K562 (cell line): ENCODE measurements around the gene PTPRU. TPM values are rescaled to one million over a fixed set of nuclear protein-coding genes. Genes with fewer than 3 reads are reported as not detected.
A peak's percentile ranks its signal among the peaks of the same experiment; 100 is the strongest.

ENCODE experiments used
- BMI1 ChIP-seq: fragments of 150-350 bp; IDR thresholded peaks from 2 replicates; pipeline ENCODE4 v1.6.1; 2014; ENCODE audit warnings: low read length
- CREM ChIP-seq: IDR thresholded peaks from 2 replicates; pipeline ENCODE4 v1.6.1; 2014; ENCODE audit warnings: antibody characterized with exemption, low read depth
- CTBP1 ChIP-seq: fragments of 450-650 bp; IDR thresholded peaks from 2 replicates; pipeline ENCODE4 v1.6.1; 2016; ENCODE audit warnings: borderline replicate concordance
- FOXM1 ChIP-seq, 2 experiments: fragments of 450-650 bp in 1 of 2; sonication (generic) in 1 of 2; formaldehyde crosslinking in 1 of 2; IDR thresholded peaks; 2 replicates each; pipeline versions ENCODE4 v1.6.1 to v1.9.0; 2017 to 2022; ENCODE audit warnings: low read depth in 2 of 2, mild to moderate bottlenecking in 2 of 2, missing genetic modification reagents in 1 of 2, moderate library complexity in 1 of 2
- MECOM ChIP-seq: fragments of 250-450 bp; sonication (Bioruptor Pico); IDR thresholded peaks from 2 replicates; pipeline ENCODE4 v1.8.0; 2022; ENCODE audit warnings: inconsistent platforms
- MEF2A ChIP-seq: IDR thresholded peaks from 2 replicates; pipeline ENCODE4 v1.6.1; 2011; ENCODE audit warnings: low read depth, mild to moderate bottlenecking, low read length, moderate library complexity; ENCODE audit not compliant: control insufficient read depth
- MYBL2 ChIP-seq, 2 experiments: fragments of 450-650 bp in 1 of 2; sonication (generic) in 1 of 2; formaldehyde crosslinking in 1 of 2; IDR thresholded peaks; 2 replicates each; pipeline versions ENCODE4 v1.6.1 to v1.8.1; 2017 to 2022; ENCODE audit warnings: borderline replicate concordance in 1 of 2, inconsistent platforms in 1 of 2, low read depth in 1 of 2, mild to moderate bottlenecking in 1 of 2, missing genetic modification reagents in 1 of 2, moderate library complexity in 1 of 2
- NCOR1 ChIP-seq: fragments of 450-650 bp; IDR thresholded peaks from 2 replicates; pipeline ENCODE4 v1.6.1; 2016; ENCODE audit warnings: mild to moderate bottlenecking, moderate library complexity
- NR2C1 ChIP-seq, 2 experiments: fragments of 450-650 bp; IDR thresholded peaks; 2 replicates each; pipeline ENCODE4 v1.6.1; 2017; ENCODE audit warnings: mild to moderate bottlenecking in 2 of 2, antibody characterized with exemption in 1 of 2, inconsistent platforms in 1 of 2, missing compliant biosample characterization in 1 of 2, missing genetic modification characterization in 1 of 2
- NR3C1 ChIP-seq: sonication (generic); formaldehyde crosslinking; IDR thresholded peaks from 2 replicates; pipeline ENCODE4 v1.8.1; 2022; ENCODE audit warnings: missing genetic modification reagents
- PCBP1 ChIP-seq: fragments of 200-400 bp; formaldehyde crosslinking; IDR thresholded peaks from 2 replicates; pipeline ENCODE4 v1.6.1; 2018; ENCODE audit warnings: mild to moderate bottlenecking, low read depth, low read length; ENCODE audit not compliant: poor library complexity, severe bottlenecking
- SAP30 ChIP-seq: fragments of 200-600 bp; sonication (generic); IDR thresholded peaks from 2 replicates; pipeline ENCODE4 v1.6.1; 2012; ENCODE audit warnings: borderline replicate concordance, low read depth, mild to moderate bottlenecking, moderate library complexity, low read length, control low read depth, inconsistent platforms; ENCODE audit not compliant: insufficient read depth, poor library complexity, severe bottlenecking
- SIN3B ChIP-seq: fragments of 450-650 bp; IDR thresholded peaks from 2 replicates; pipeline ENCODE4 v1.6.1; 2017; ENCODE audit warnings: low read depth, mild to moderate bottlenecking, moderate library complexity
- TARDBP ChIP-seq: fragments of 450-650 bp; IDR thresholded peaks from 2 replicates; pipeline ENCODE4 v1.6.1; 2016
- ZBTB43 ChIP-seq: sonication (generic); formaldehyde crosslinking; IDR thresholded peaks from 2 replicates; pipeline ENCODE4 v1.8.0; 2023; ENCODE audit warnings: mild to moderate bottlenecking, missing genetic modification reagents
- ZBTB49 ChIP-seq: sonication (generic); formaldehyde crosslinking; IDR thresholded peaks from 2 replicates; pipeline ENCODE4 v1.8.0; 2022; ENCODE audit warnings: missing genetic modification reagents, mild to moderate bottlenecking, borderline replicate concordance
- ZKSCAN1 ChIP-seq: fragments of 150-350 bp; IDR thresholded peaks from 2 replicates; pipeline ENCODE4 v1.6.1; 2016; ENCODE audit warnings: low read depth, low read length
- ZNF217 ChIP-seq: sonication (generic); formaldehyde crosslinking; IDR thresholded peaks from 2 replicates; pipeline ENCODE4 v1.8.0; 2022; ENCODE audit warnings: mild to moderate bottlenecking, missing genetic modification reagents
- ZNF655 ChIP-seq: fragments of 250-450 bp; sonication (Bioruptor Pico); IDR thresholded peaks from 2 replicates; pipeline ENCODE4 v1.5.0; 2021
- polyA plus RNA-seq, 8 experiments: library from polyadenylated mRNA; depleted of rRNA in 4 of 8; stranded (reverse) in 5 of 8; unstranded in 3 of 8; fragments of >200 nt; fragmentation: Nextera tagmentation in 2 of 8; fragmentation: Illumina TruSeq in 1 of 8; extraction: Ambion mirVana in 2 of 8; extraction: Trizol in 1 of 8; gene quantifications; 2 replicates each; pipeline versions ENCODE4 v1.2.1 to v1.2.3, GENCODE V29; 2011 to 2014; ENCODE audit warnings: inconsistent platforms in 1 of 8, missing spikeins in 1 of 8
- total RNA-seq, 7 experiments: library from RNA; depleted of rRNA in 6 of 7; stranded (reverse); fragments of >200 nt in 6 of 7; fragmentation: Illumina TruSeq in 2 of 7; extraction: Trizol in 2 of 7; gene quantifications; 2 replicates each; pipeline versions ENCODE4 v1.2.1 to v1.2.3, GENCODE V29; 2011 to 2021; ENCODE audit warnings: low replicate concordance in 1 of 7
- TF ChIP-seq, protein P1 (sequence below): fragments of 250-450 bp; sonication (Bioruptor Pico); IDR thresholded peaks from 2 replicates; pipeline ENCODE4 v1.8.0; 2021; ENCODE audit warnings: moderate library complexity, mild to moderate bottlenecking, inconsistent platforms

PTPRU gene
- total and polyA plus RNA-seq, 9 of the 15 experiments (the other 6 are each of a cell fraction or from before 2014, with no cell fraction given), result 0.01 to 2.9 (median 1.0) TPM

GRCh38 chr1:29202584-29203340, 33.6 kb upstream of the PTPRU start (continued):
- TF ChIP-seq ZKSCAN1 (0 out of 2 replicates have a peak, but pooled peaks have one; percentile 57), CREM (peak; percentile 67), TARDBP (no peak), SIN3B (no peak), NR2C1 (IDR thresholded peaks at IDR 0.05) (0 out of 2 replicates have a peak, but pooled peaks have one; percentile 27), NR2C1 (tag; IDR thresholded peaks at IDR 0.05) (no peak), NCOR1 (peak; percentile 80), MYBL2 (IDR thresholded peaks at IDR 0.05; ENCODE audit: low read depth) (no peak), MYBL2 (CRISPR knock-in tag; IDR thresholded peaks at IDR 0.05; ENCODE audit: borderline replicate concordance) (no peak), BMI1 (no peak), SAP30 (no peak), ZNF655 (CRISPR knock-in tag) (no peak), NR3C1 (CRISPR knock-in tag) (no peak), MEF2A (peak; percentile 34; the same call in 1 of the 2 replicates), ZBTB43 (CRISPR knock-in tag) (no peak), ZBTB49 (CRISPR knock-in tag) (no peak), CTBP1 (peak; percentile 97), ZNF217 (CRISPR knock-in tag) (no peak), PCBP1 (no peak), MECOM (CRISPR knock-in tag) (no peak), FOXM1 (IDR thresholded peaks at IDR 0.05; ENCODE audit: low read depth) (peak; percentile 66; the same call in 1 of the 2 replicates), FOXM1 (CRISPR knock-in tag; IDR thresholded peaks at IDR 0.05; ENCODE audit: low read depth) (no peak)
- TF ChIP-seq, protein P1, sequence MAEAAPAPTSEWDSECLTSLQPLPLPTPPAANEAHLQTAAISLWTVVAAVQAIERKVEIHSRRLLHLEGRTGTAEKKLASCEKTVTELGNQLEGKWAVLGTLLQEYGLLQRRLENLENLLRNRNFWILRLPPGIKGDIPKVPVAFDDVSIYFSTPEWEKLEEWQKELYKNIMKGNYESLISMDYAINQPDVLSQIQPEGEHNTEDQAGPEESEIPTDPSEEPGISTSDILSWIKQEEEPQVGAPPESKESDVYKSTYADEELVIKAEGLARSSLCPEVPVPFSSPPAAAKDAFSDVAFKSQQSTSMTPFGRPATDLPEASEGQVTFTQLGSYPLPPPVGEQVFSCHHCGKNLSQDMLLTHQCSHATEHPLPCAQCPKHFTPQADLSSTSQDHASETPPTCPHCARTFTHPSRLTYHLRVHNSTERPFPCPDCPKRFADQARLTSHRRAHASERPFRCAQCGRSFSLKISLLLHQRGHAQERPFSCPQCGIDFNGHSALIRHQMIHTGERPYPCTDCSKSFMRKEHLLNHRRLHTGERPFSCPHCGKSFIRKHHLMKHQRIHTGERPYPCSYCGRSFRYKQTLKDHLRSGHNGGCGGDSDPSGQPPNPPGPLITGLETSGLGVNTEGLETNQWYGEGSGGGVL (CRISPR knock-in tag), result no peak
